Pancreas (tissue), 10 donors: ENCODE measurements around the gene PRR14L. TPM values are rescaled to one million over a fixed set of nuclear protein-coding genes. Genes with fewer than 3 reads are reported as not detected.
A peak's percentile ranks its signal among the peaks of the same experiment; 100 is the strongest.
"Not testable (repeated sequence)": the region's sequence is repeated elsewhere in the genome, so short reads cannot be mapped to it uniquely, and the experiment has no call there.

Experiments
- ATAC-seq, 4 donors: fragments of 200-7000 bp; cut with Tn5 transposase; one replicate each; pipeline versions ENCODE4 v1.8.0 to v1.9.1; 2020; ENCODE audit warnings: mild to moderate bottlenecking in 4 of 4, moderate library complexity in 4 of 4
- DNase-seq, 6 donors: peaks; one replicate each; pipeline ENCODE4 v3.0.0-alpha.2; 2020
- FAIRE-seq: peaks from 2 replicates; lab custom pipeline; 2012; peaks lifted over from hg19 to GRCh38; lab: Jason Lieb, UNC
- H3K27ac ChIP-seq, 4 donors: fragments of 200-600 bp; sonication (generic); 1 replicate in 3 of 4; 2 replicates in 1 of 4; pipeline versions ENCODE4 v1.5.0 to v1.8.0; 2020
- H3K27me3 ChIP-seq, 4 donors: fragments of 200-600 bp; one replicate each; pipeline ENCODE4 v1.8.0; 2021
- H3K36me3 ChIP-seq, 3 donors: fragments of 200-600 bp; sonication (generic) in 1 of 3; one replicate each; pipeline versions ENCODE4 v1.5.0 to v1.8.0; 2020 to 2021
- H3K4me1 ChIP-seq, 3 donors: fragments of 200-600 bp; one replicate each; pipeline ENCODE4 v1.8.0; 2021
- H3K4me3 ChIP-seq, 4 donors: fragments of 200-600 bp; sonication (generic) in 2 of 4; one replicate each; pipeline versions ENCODE4 v1.5.0 to v1.8.0; 2020 to 2021
- H3K9me3 ChIP-seq, 4 donors: fragments of 200-600 bp; one replicate each; pipeline ENCODE4 v1.8.0; 2021
- CTCF ChIP-seq, 4 donors: fragments of 200-600 bp; sonication (generic) in 3 of 4; IDR thresholded peaks; one replicate each; pipeline versions ENCODE4 v1.5.0 to v1.8.0; 2021; ENCODE audit warnings: antibody characterized with exemption in 4 of 4
- WGBS, 2 donors: extraction: QIAGEN DNeasy Blood & Tissue Kit; methylation state at CpG; one replicate each; pipeline ENCODE4 v1.1.7; 2013; 5-methylcytosine and 5-hydroxymethylcytosine counted together
- intact Hi-C, 3 donors: fragments of 100-400 bp; cut with DNase I; formaldehyde crosslinking; loops; one replicate each; pipeline versions ENCODE4 v1.11.1 to v1.14.2; 2022
- polyA plus RNA-seq, 2 donors: library from polyadenylated mRNA; stranded (reverse); fragments of 200-250 nt; gene quantifications; one replicate each; pipeline ENCODE4 v1.2.3, GENCODE V29; 2013
- total RNA-seq, 6 donors: library from RNA; stranded (reverse); fragmentation: NEBNext Ultra II Directional in 4 of 6; extraction: Animal tissue kit (Norgen Biotek cat#: 25700) in 4 of 6; gene quantifications; one replicate each; pipeline versions ENCODE4 v1.2.1 to v1.2.4, GENCODE V29; 2021 to 2023
- donor health status: healthy with polysubstance abuse.
- donor health status: DM: no; HTN: no; CAD: no; lungs with moderate emphysema.
- donor health status: DM: no; HTN: no; CAD: no.
- donor health status: control.
- donor health status: control.
- donor health status: Bipolar disorder and iron deficiency.
- donor health status: DM: yes; HTN: yes; CAD: no.
- donor health status: DM: no; HTN: no; CAD: no.
- donor health status: DM: no; HTN: no; CAD: no.
- donor health status: DM: yes; HTN: yes; CAD: no.

Gene PRR14L
- total RNA-seq (10 to 100 TPM; 16.3 to 32.8 (median 19.3) TPM), polyA plus RNA-seq (1 to 10 TPM; 5.3 to 7.0 TPM)

GRCh38 chr22:31749636-31750364, at the start of gene PRR14L:
TSS of gene PRR14L (minus strand) at chr22:31750132. CDS start at chr22:31738860, 11,272 bp downstream.
- Histone ChIP-seq H3K9me3 (no peaks in the 10 kb centered on the region), H3K4me1 (peaks cover 9 to 23% (median 10%) of the 10 kb centered on the region in 3 donors), H3K4me3 (peak within 1 kb of the TSS; percentile 83 to 99 (median 91)), H3K36me3 (no peaks in the 10 kb centered on the region), H3K27me3 (no peaks in the 10 kb centered on the region), H3K27ac (peak within 1 kb of the TSS; percentile 66 to 88 (median 79))
- DNase-seq = peak; percentile 97 to 99 (median 98)
- ATAC-seq = peak; percentile 82 to 90 (median 85)
- 0% methylated on average over 60 to 62 of the region's 62 CpGs for WGBS, 2 donors
- TF ChIP-seq CTCF (IDR thresholded peaks at IDR 0.05) = no peak
- intact Hi-C loops = no loop called here
- no peak for FAIRE-seq

- intact Hi-C loops, DNase-seq, H3K4me3 ChIP-seq, H3K27me3 ChIP-seq, FAIRE-seq, H3K4me1 ChIP-seq, H3K9me3 ChIP-seq, H3K27ac ChIP-seq, ATAC-seq: not testable (repeated sequence)
- 82 to 84% methylated on average over 8 of the region's 8 CpGs for WGBS, 2 donors
- H3K36me3 ChIP-seq = peaks cover 0 to 31% (median 24%) of the 10 kb centered on the region in 3 donors
Observed at GRCh38 chr22:31799358-31799757, 49.4 kb upstream of the PRR14L start.

GRCh38 chr22:31790240-31790639, 40.3 kb upstream of the PRR14L start:
- 94 to 96% methylated on average over 2 of the region's 2 CpGs for WGBS, 2 donors
- ATAC-seq = peak in 1 of 4 donors; percentile 18
- Histone ChIP-seq H3K9me3 (no peaks in the 10 kb centered on the region), H3K27ac (no peak overlapping the region), H3K36me3 (no peaks in the 10 kb centered on the region), H3K4me3 (no peak overlapping the region), H3K27me3 (no peaks in the 10 kb centered on the region), H3K4me1 (no peaks in the 10 kb centered on the region)
- TF ChIP-seq CTCF (IDR thresholded peaks at IDR 0.05) = no peak
- intact Hi-C loops = no loop called here
- FAIRE-seq = no peak
- DNase-seq = no peak

GRCh38 chr22:31789803-31790202, 39.9 kb upstream of the PRR14L start:
- Histone ChIP-seq H3K27me3 (no peaks in the 10 kb centered on the region), H3K9me3 (no peaks in the 10 kb centered on the region), H3K4me3 (no peak overlapping the region), H3K27ac (no peak overlapping the region), H3K36me3 (no peaks in the 10 kb centered on the region), H3K4me1 (no peaks in the 10 kb centered on the region)
- FAIRE-seq (no peak), DNase-seq (no peak), ATAC-seq (no peak)
- TF ChIP-seq CTCF (IDR thresholded peaks at IDR 0.05) = no peak
- 60 to 65% methylated on average over 3 of the region's 3 CpGs for WGBS, 2 donors
- intact Hi-C loops = no loop called here

GRCh38 chr22:31776231-31776630, 26.3 kb upstream of the PRR14L start:
- intact Hi-C loops = no loop called here
- Histone ChIP-seq H3K4me1 (no peaks in the 10 kb centered on the region), H3K36me3 (peaks cover 0 to 19% (median 7%) of the 10 kb centered on the region in 3 donors), H3K27me3 (no peaks in the 10 kb centered on the region), H3K27ac (no peak overlapping the region), H3K9me3 (no peaks in the 10 kb centered on the region), H3K4me3 (no peak overlapping the region)
- ATAC-seq (no peak), FAIRE-seq (no peak), DNase-seq (no peak)
- 91 to 97% methylated on average over 4 of the region's 4 CpGs for WGBS, 2 donors
- no peak for TF ChIP-seq CTCF (IDR thresholded peaks at IDR 0.05)
